GM12865 (cell line): ENCODE measurements around the gene STX11.
"Not testable (repeated sequence)": the region's sequence is repeated elsewhere in the genome, so short reads cannot be mapped to it uniquely, and the experiment has no call there.

Experiments
- DNase-seq: peaks from one replicate; pipeline ENCODE4 v3.0.0; 2010; ENCODE audit warnings: low read depth
- H3K4me3 ChIP-seq: 2 replicates; pipeline ENCODE4 v1.5.1; 2011; ENCODE audit warnings: mild to moderate bottlenecking, low read depth, low read length, control low read depth
- CTCF ChIP-seq: IDR thresholded peaks from 2 replicates; pipeline ENCODE4 v1.5.1; 2011; ENCODE audit warnings: low read length, control low read depth, low read depth, inconsistent platforms; ENCODE audit not compliant: insufficient read depth; ENCODE audit errors: missing control alignments

Gene STX11

GRCh38 chr6:144177726-144178125, 27.4 kb downstream of the STX11 start:
- TF ChIP-seq CTCF, result no peak
- no peak for DNase-seq
- H3K4me3 ChIP-seq, result no peak overlapping the region

- DNase-seq, result no peak
- no peak for TF ChIP-seq CTCF
- no peak overlapping the region for H3K4me3 ChIP-seq
Measured at GRCh38 chr6:144178323-144178722, 28.0 kb downstream of the STX11 start.

GRCh38 chr6:144179237-144179636, 28.9 kb downstream of the STX11 start:
- no peak for TF ChIP-seq CTCF
- H3K4me3 ChIP-seq, result no peak overlapping the region
- DNase-seq, result no peak

DNA sequence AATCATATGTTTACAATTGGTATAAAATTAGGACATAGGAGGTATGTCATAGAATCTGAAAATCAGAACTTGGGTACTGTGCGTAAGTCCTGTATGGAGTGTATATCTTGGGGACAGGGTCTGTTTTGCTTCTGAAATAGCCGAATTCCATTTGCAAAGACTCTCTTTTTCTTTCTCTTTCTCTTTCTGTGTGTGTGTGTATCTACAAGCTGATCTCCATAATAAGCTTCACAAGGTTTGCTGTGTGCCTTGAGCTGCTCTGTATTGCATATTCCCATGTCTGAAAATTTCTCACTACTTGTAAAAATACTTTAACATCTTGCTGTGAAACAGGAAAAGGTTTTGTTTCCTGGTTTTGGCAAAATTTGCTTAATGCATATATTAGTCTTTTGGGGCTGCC, 29.5 kb downstream of the STX11 start:
- H3K4me3 ChIP-seq, result no peak overlapping the region
- no peak for TF ChIP-seq CTCF
- no peak for DNase-seq

DNA sequence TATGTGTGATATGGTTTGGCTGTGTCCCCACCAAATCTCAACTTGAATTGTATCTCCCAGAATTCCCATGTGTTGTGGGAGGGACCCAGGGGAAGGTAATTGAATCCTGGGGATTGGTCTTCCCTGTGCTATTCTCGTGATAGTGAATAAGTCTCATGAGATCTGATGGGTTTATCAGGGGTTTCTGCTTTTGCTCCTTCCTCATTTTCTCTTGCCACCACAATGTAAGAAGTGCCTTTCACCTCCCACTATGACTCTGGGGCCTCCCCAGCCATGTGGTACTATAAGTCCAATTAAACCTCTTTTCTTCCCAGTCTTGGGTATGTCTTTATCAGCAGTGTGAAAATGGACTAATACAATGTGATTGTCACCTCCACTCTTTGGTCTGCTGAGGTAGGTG, 30.0 kb downstream of the STX11 start:
- not testable (repeated sequence) for DNase-seq, H3K4me3 ChIP-seq

- no peak for DNase-seq
- no peak overlapping the region for H3K4me3 ChIP-seq
- TF ChIP-seq CTCF, result no peak
Measured at GRCh38 chr6:144181639-144182038, 31.3 kb downstream of the STX11 start.

DNA sequence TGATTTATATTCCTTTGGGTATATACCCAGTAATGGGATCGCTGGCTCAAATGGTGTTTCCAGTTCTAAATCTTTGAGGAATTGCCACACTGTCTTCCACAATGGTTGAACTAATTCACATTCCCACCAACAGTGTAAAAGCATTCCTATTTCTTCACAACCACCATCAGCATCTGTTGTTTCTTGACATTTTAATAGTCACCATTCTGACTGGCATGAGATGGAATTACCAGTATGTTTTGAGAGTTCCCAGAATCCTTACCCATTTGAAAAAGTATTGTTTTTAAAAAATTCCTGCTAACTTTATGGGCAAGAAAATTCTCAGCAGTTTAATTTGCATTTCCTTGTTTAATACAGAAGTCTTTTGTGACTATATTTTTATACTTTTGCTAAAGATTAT, 33.9 kb downstream of the STX11 start:
- H3K4me3 ChIP-seq, DNase-seq: not testable (repeated sequence)

DNA sequence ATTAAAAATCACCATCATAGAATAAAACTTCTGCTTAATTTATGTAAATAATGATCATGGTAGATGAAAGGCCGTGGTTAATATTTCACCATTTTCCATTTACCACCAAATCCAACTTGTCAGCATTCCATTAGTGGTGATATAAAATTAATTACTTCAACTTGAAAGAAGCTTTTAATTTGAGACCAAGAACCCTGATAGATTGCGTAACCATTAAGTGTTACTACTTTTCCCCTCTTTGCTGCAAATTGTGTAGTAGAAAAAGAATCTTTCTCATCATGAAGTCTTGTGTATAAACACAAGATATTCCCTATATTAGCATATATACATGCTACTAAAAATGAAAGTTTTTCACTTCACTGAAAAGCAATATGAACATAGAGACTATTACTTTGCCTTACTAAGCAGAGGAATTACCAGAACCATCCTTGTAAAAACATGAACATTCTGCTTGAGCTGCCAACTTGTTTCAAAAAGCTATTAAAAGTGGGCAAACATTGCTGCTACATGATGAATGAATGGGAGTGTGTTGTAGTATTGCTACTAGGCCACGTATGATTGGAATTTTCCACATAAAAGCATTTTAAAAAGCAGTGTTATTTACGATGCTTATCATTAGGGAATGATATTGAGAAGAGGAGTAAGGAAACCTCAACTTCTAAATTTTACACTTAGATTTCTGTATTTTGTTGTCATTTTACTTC, 35.0 kb downstream of the STX11 start:
- DNase-seq, result no peak
- no peak for TF ChIP-seq CTCF

More for the DNA sequence above, 35.0 kb downstream of the STX11 start:
- no peak overlapping the region for H3K4me3 ChIP-seq
